C4-2B (cell line): Measurements from ENCODE around the gene SOX18.

Experiments used
- ZFX ChIP-seq: fragments of 450-650 bp; IDR thresholded peaks from 2 replicates; pipeline ENCODE4 v1.6.1; 2017
- TF ChIP-seq, protein P1 (sequence below): fragments of 450-650 bp; conservative IDR thresholded peaks from 2 replicates; pipeline ENCODE4 v1.5.1; 2017; ENCODE audit warnings: mild to moderate bottlenecking

GRCh38 chr20:64015635-64016034 is 33.8 kb downstream of the SOX18 start:
- TF ChIP-seq, protein P1, sequence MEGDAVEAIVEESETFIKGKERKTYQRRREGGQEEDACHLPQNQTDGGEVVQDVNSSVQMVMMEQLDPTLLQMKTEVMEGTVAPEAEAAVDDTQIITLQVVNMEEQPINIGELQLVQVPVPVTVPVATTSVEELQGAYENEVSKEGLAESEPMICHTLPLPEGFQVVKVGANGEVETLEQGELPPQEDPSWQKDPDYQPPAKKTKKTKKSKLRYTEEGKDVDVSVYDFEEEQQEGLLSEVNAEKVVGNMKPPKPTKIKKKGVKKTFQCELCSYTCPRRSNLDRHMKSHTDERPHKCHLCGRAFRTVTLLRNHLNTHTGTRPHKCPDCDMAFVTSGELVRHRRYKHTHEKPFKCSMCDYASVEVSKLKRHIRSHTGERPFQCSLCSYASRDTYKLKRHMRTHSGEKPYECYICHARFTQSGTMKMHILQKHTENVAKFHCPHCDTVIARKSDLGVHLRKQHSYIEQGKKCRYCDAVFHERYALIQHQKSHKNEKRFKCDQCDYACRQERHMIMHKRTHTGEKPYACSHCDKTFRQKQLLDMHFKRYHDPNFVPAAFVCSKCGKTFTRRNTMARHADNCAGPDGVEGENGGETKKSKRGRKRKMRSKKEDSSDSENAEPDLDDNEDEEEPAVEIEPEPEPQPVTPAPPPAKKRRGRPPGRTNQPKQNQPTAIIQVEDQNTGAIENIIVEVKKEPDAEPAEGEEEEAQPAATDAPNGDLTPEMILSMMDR: no peak
- no peak for TF ChIP-seq ZFX
